Liver (tissue), 3 donors: Measurements from ENCODE around the gene MTHFD2.

Source experiments
- ATF3 ChIP-seq: IDR thresholded peaks from 2 replicates; pipeline ENCODE4 v1.6.1; 2016; ENCODE audit warnings: antibody characterized with exemption
- CTCF ChIP-seq: fragments of 150-350 bp; IDR thresholded peaks from 2 replicates; pipeline ENCODE4 v1.5.1; 2017; ENCODE audit warnings: improper control_type of control experiment, low read depth, low read length; ENCODE audit not compliant: missing input control
- EGR1 ChIP-seq, 2 donors: IDR thresholded peaks; 2 replicates each; pipeline ENCODE4 v1.6.1; 2016 to 2018; ENCODE audit warnings: antibody characterized with exemption in 2 of 2, low read depth in 2 of 2
- GABPA ChIP-seq, 2 donors: IDR thresholded peaks in 1 of 2; conservative IDR thresholded peaks in 1 of 2; 2 replicates each; pipeline ENCODE4 v1.6.1; 2016; ENCODE audit warnings: antibody characterized with exemption in 2 of 2, mild to moderate bottlenecking in 1 of 2, moderate library complexity in 1 of 2
- HNF4A ChIP-seq, 2 donors: conservative IDR thresholded peaks; 2 replicates each; pipeline ENCODE4 v1.6.1; 2016; ENCODE audit warnings: antibody characterized with exemption in 2 of 2, mild to moderate bottlenecking in 2 of 2
- JUND ChIP-seq, 2 donors: IDR thresholded peaks; 2 replicates each; pipeline ENCODE4 v1.6.1; 2016; ENCODE audit warnings: antibody characterized with exemption in 2 of 2
- MAX ChIP-seq: IDR thresholded peaks from 2 replicates; pipeline ENCODE4 v1.6.1; 2016; ENCODE audit warnings: antibody characterized with exemption
- RAD21 ChIP-seq, 2 donors: IDR thresholded peaks; 2 replicates each; pipeline ENCODE4 v1.6.1; 2016; ENCODE audit warnings: antibody characterized with exemption in 2 of 2, mild to moderate bottlenecking in 2 of 2
- REST ChIP-seq: IDR thresholded peaks from 2 replicates; pipeline ENCODE4 v1.6.1; 2016; ENCODE audit warnings: antibody characterized with exemption, mild to moderate bottlenecking
- SP1 ChIP-seq: IDR thresholded peaks from 2 replicates; pipeline ENCODE4 v1.6.1; 2018; ENCODE audit warnings: antibody characterized with exemption, mild to moderate bottlenecking
- YY1 ChIP-seq: IDR thresholded peaks from 2 replicates; pipeline ENCODE4 v1.6.1; 2016; ENCODE audit warnings: antibody characterized with exemption, mild to moderate bottlenecking
- donor health status: healthy.
- donor health status: healthy.

- TF ChIP-seq CTCF (no peak), REST (no peak), JUND (IDR thresholded peaks at IDR 0.05) (no peak), GABPA (IDR thresholded peaks at IDR 0.05 in 1 of 2, conservative IDR thresholded peaks at IDR 0.05 in 1 of 2) (no peak), YY1 (no peak), HNF4A (conservative IDR thresholded peaks at IDR 0.05) (no peak), ATF3 (no peak), MAX (no peak), EGR1 (IDR thresholded peaks at IDR 0.05; ENCODE audit: low read depth in 2 of 2) (no peak), RAD21 (IDR thresholded peaks at IDR 0.05) (no peak), SP1 (no peak)
Observed at GRCh38 chr2:74205113-74205512, 6.7 kb downstream of the MTHFD2 start.
